Ishikawa (cell line): ENCODE data around the gene CDK5RAP1.

Experiments
- CEBPB ChIP-seq: IDR thresholded peaks from 2 replicates; pipeline ENCODE4 v1.6.1; 2012
- CREB1 ChIP-seq: IDR thresholded peaks from 2 replicates; pipeline ENCODE4 v1.6.1; 2012; ENCODE audit warnings: low read depth
- EGR1 ChIP-seq: IDR thresholded peaks from 2 replicates; pipeline ENCODE4 v1.6.1; 2012
- EP300 ChIP-seq: IDR thresholded peaks from 2 replicates; pipeline ENCODE4 v1.6.1; 2012; ENCODE audit warnings: borderline replicate concordance
- MAX ChIP-seq: IDR thresholded peaks from 2 replicates; pipeline ENCODE4 v1.6.1; 2012
- NFIC ChIP-seq: IDR thresholded peaks from 2 replicates; pipeline ENCODE4 v1.6.1; 2012
- RAD21 ChIP-seq: IDR thresholded peaks from 2 replicates; pipeline ENCODE4 v1.6.1; 2012; ENCODE audit warnings: low read depth
- REST ChIP-seq: IDR thresholded peaks from 2 replicates; pipeline ENCODE4 v1.6.1; 2012; ENCODE audit warnings: low read depth, mild to moderate bottlenecking
- TAF1 ChIP-seq: IDR thresholded peaks from 2 replicates; pipeline ENCODE4 v1.6.1; 2012; ENCODE audit warnings: low read depth, mild to moderate bottlenecking
- TCF12 ChIP-seq: IDR thresholded peaks from 2 replicates; pipeline ENCODE4 v1.6.1; 2012; ENCODE audit warnings: low read depth
- YY1 ChIP-seq: IDR thresholded peaks from 2 replicates; pipeline ENCODE4 v1.6.1; 2012; ENCODE audit warnings: low read depth
- ZBTB7A ChIP-seq: IDR thresholded peaks from 2 replicates; pipeline ENCODE4 v1.6.1; 2012; ENCODE audit warnings: low read depth
- TF ChIP-seq, protein P1 (sequence below): IDR thresholded peaks from 2 replicates; pipeline ENCODE4 v1.6.1; 2012

CDK5RAP1 gene

DNA sequence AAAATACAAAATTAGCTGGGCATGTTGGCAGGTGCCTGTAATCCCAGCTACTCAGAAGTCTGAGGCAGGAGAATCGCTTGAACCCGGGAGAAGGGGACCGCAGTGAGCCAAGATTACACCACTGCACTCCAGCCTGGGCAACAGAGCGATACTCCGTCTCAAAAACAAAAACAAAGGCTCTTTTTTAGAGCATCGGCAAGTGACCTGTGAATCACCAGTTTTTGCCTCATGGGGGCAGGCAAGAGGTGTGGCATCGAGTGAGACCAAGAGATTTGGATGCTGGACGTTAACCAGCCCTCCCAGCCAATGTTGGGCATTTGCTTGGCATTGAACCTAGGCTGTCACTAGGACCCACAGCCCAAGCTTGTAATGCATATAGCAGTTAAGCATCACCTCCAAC lies 14.6 kb upstream of the CDK5RAP1 start:
- TF ChIP-seq NFIC (no peak), EGR1 (no peak), RAD21 (peak; percentile 48), CREB1 (no peak), TCF12 (no peak), REST (no peak)

GRCh38 chr20:33412484-33412838 lies 11.1 kb upstream of the CDK5RAP1 start:
- no peak for TF ChIP-seq TCF12
- TF ChIP-seq, protein P1, sequence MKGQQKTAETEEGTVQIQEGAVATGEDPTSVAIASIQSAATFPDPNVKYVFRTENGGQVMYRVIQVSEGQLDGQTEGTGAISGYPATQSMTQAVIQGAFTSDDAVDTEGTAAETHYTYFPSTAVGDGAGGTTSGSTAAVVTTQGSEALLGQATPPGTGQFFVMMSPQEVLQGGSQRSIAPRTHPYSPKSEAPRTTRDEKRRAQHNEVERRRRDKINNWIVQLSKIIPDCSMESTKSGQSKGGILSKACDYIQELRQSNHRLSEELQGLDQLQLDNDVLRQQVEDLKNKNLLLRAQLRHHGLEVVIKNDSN: no peak
- no peak for TF ChIP-seq ZBTB7A
- TF ChIP-seq CREB1: no peak
- peak; percentile 22; the same call in 1 of the 2 replicates for TF ChIP-seq NFIC

DNA sequence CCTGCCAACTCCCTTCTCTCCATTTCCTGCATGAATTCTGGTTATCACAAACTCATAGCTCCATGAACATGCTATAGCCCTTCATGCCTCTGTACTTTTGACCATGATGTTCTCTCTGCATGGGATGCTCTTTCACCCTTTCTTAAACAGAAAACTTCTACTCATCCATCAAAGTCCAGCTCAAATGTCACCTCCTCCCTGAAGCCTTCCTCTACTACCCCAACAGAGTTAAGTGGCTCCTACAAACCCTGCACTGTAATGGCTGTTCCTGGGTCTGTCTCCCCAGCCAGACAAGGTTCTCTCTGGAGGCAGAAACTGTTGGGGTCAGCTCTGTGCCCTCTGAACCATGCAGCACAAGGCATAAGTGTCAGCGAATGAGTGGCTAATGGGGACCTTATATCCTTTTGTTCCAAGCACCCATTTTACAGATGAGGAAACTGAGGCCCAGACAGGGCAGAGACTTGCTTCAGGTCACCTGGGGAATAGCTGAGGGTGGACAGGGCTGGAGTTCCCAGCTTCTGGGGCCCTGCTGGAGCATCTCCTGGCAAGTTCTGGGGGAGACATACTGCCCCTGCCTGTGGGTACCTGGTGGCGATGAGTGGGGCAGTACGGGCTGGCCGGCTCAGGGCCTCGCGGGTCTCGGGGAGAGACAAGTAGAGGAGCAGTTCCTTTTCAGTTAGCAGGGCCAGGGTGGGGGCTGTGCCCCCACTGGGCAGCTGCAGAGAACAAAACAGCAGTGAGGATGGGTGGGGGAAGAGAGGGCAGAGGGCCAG lies 10.6 kb upstream of the CDK5RAP1 start:
- TF ChIP-seq, protein P1: no peak
- no peak for TF ChIP-seq CREB1
- no peak for TF ChIP-seq REST
- no peak for TF ChIP-seq CEBPB

DNA sequence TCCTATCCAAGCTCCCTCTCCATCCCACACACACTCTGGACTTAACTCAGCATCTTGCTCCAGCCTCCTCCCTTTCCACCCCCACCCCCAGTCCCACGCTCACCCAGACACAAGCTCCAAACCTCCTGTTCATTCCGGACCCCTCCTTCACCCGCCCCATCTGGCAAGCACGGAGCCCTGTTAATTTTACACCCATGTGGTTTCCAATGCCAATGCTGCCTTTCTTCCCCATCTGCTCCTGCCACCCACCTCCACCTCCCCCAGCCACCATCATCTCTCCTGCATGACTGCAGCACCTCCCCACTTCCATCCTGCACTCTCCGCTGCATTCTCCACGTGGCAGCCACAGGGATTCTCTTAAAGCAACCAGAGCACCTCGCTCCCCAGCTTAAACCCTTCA lies 9.9 kb upstream of the CDK5RAP1 start:
- TF ChIP-seq MAX: no peak
- no peak for TF ChIP-seq CEBPB
- TF ChIP-seq REST: no peak
- TF ChIP-seq EGR1: no peak
- TF ChIP-seq YY1: no peak
- TF ChIP-seq TCF12: no peak
- TF ChIP-seq TAF1: no peak
- no peak for TF ChIP-seq RAD21
- no peak for TF ChIP-seq EP300

GRCh38 chr20:33410081-33410742 lies 8.9 kb upstream of the CDK5RAP1 start:
- TF ChIP-seq TAF1 (no peak), MAX (no peak), RAD21 (no peak), CREB1 (no peak), EGR1 (no peak)
